ENCODE measurements around the gene ZG16. TPM values are rescaled to one million over a fixed set of nuclear protein-coding genes. Genes with fewer than 3 reads are reported as not detected.

The ZG16 gene
- total RNA-seq, 6 experiments from 2014 or later, result not detected

GRCh38 chr16:29802416-29802935, 24.4 kb downstream of the ZG16 start:
- peak overlapping the region; percentile 37 for H3K27ac Mint-ChIP-seq
- TF ChIP-seq, protein P1, sequence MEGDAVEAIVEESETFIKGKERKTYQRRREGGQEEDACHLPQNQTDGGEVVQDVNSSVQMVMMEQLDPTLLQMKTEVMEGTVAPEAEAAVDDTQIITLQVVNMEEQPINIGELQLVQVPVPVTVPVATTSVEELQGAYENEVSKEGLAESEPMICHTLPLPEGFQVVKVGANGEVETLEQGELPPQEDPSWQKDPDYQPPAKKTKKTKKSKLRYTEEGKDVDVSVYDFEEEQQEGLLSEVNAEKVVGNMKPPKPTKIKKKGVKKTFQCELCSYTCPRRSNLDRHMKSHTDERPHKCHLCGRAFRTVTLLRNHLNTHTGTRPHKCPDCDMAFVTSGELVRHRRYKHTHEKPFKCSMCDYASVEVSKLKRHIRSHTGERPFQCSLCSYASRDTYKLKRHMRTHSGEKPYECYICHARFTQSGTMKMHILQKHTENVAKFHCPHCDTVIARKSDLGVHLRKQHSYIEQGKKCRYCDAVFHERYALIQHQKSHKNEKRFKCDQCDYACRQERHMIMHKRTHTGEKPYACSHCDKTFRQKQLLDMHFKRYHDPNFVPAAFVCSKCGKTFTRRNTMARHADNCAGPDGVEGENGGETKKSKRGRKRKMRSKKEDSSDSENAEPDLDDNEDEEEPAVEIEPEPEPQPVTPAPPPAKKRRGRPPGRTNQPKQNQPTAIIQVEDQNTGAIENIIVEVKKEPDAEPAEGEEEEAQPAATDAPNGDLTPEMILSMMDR (IDR thresholded peaks at IDR 0.05), result no peak
- H3K9me3 Mint-ChIP-seq, result no peaks in the 10 kb centered on the region
- no peak overlapping the region for H3K4me3 Mint-ChIP-seq
- H3K4me1 Mint-ChIP-seq (ENCODE audit: low read depth), result peaks cover 26% of the 10 kb centered on the region
- peaks cover 5% of the 10 kb centered on the region; the same call in 1 of the 2 replicates for H3K36me3 Mint-ChIP-seq (ENCODE audit: low read depth)
- H3K27me3 Mint-ChIP-seq (ENCODE audit: insufficient read depth), result no peaks in the 10 kb centered on the region; the same call in 1 of the 2 replicates
- DNase-seq, result no peak

GRCh38 chr16:29804020-29804419, 26.0 kb downstream of the ZG16 start:
- Mint-ChIP-seq H3K27ac (peak overlapping the region; percentile 72), H3K4me1 (ENCODE audit: low read depth) (peaks cover 37% of the 10 kb centered on the region), H3K9me3 (no peaks in the 10 kb centered on the region), H3K27me3 (ENCODE audit: insufficient read depth) (peaks cover 6% of the 10 kb centered on the region), H3K36me3 (ENCODE audit: low read depth) (peaks cover 17% of the 10 kb centered on the region), H3K4me3 (peak overlapping the region; percentile 97)
- no peak for DNase-seq
- TF ChIP-seq, protein P1 (IDR thresholded peaks at IDR 0.05), result no peak

DNA sequence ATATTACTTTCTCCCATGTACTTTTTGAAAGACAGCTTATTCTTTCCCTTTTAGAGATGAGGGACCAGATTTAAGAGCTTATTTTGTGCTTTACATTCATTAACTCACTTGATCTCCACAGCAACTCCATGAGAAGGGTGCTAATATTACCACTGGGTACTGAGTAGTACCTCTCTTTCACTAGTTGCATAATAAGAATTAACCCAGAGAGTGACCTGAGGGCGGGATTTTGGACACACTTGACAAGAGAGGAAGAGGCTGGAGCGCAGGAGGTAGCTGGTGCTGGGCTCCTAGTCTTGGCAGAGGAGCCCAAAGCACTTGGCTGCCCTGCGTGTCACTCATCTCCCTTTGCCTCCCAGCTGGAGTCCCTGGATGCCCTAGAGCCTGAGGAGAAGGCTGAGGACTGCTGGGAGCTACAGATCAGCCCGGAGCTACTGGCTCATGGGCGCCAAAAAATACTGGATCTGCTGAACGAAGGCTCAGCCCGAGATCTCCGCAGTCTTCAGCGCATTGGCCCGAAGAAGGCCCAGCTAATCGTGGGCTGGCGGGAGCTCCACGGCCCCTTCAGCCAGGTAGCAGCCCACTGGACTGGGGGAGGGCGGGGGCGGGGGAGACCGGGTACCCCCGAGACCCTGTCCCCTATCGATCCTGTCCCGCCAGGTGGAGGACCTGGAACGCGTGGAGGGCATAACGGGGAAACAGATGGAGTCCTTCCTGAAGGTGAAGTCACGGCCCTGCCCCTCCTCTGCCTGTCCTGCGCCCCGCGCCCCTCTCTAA, 26.6 kb downstream of the ZG16 start:
- TF ChIP-seq, protein P1 (IDR thresholded peaks at IDR 0.05), result no peak
- peaks cover 40% of the 10 kb centered on the region for H3K4me1 Mint-ChIP-seq (ENCODE audit: low read depth)
- peaks cover 17% of the 10 kb centered on the region for H3K36me3 Mint-ChIP-seq (ENCODE audit: low read depth)
- no peak for DNase-seq
- peak overlapping the region; percentile 99 for H3K27ac Mint-ChIP-seq
- H3K9me3 Mint-ChIP-seq, result no peaks in the 10 kb centered on the region
- H3K27me3 Mint-ChIP-seq (ENCODE audit: insufficient read depth), result peaks cover 6% of the 10 kb centered on the region
- peak overlapping the region; percentile 97 for H3K4me3 Mint-ChIP-seq

DNA sequence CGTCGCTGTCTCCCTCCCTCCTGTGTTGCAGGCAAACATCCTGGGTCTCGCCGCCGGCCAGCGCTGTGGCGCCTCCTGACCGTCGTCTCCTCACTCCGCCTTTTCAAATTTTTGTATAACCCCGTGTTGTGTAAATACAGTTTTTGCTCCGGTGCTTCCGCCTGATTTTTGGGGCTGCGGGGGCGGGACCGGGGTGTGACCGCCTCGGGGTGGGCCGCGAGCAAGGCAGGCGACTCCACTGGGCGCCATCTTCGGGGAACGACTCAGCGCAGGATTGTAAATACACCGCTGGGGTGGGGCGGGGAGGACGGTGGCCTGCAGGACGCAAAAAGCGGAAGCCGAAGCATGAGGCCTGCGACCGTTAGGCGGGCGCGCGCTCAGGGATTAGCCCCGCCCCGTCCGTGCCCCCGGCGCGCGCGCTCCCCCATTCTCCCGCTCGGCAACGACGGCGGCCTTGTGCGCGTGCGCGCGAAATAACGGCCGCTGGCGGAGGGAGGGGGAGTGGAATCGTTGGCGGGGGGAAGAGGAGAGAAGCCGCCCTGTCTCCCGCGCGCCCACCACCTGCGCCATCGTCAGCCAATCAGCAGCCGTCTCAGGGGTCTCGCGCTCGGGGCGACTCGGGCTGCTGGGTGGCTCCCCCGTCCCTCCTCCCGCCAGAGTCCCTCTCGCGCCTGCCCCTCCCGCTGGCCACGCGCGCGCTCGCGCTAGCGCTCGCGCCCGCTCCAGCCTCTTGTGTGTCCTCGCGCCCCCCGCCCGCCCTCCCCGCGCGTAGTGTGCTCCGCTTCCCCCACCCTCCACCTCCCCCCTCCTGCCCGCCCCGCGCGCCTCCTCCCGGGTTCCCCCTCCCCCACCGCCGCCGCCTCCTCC, 27.4 kb downstream of the ZG16 start:
- H3K4me1 Mint-ChIP-seq (ENCODE audit: low read depth), result peaks cover 48% of the 10 kb centered on the region
- TF ChIP-seq, protein P1 (IDR thresholded peaks at IDR 0.05), result peak; percentile 20; the same call in 1 of the 2 replicates

GRCh38 chr16:29806099-29806579, 28.1 kb downstream of the ZG16 start, which contains the start of gene MAZ:
TSS of gene MAZ (plus strand) at chr16:29806529. CDS start at chr16:29806702, 173 bp downstream.
- peaks cover 6% of the 10 kb centered on the region for H3K27me3 Mint-ChIP-seq (ENCODE audit: insufficient read depth)
- TF ChIP-seq, protein P1 (IDR thresholded peaks at IDR 0.05), result no peak
- no peaks in the 10 kb centered on the region for H3K9me3 Mint-ChIP-seq
- peaks cover 17% of the 10 kb centered on the region for H3K36me3 Mint-ChIP-seq (ENCODE audit: low read depth)
- peak; percentile 85 for DNase-seq
- H3K4me1 Mint-ChIP-seq (ENCODE audit: low read depth), result peaks cover 55% of the 10 kb centered on the region
- peak within 1 kb of the TSS; percentile 99 for H3K27ac Mint-ChIP-seq
- peak within 1 kb of the TSS; percentile 97 for H3K4me3 Mint-ChIP-seq

More for the DNA sequence above, 27.4 kb downstream of the ZG16 start:
- Mint-ChIP-seq H3K9me3 (no peaks in the 10 kb centered on the region), H3K27me3 (ENCODE audit: insufficient read depth) (peaks cover 6% of the 10 kb centered on the region), H3K4me3 (peak overlapping the region; percentile 97), H3K27ac (peak overlapping the region; percentile 99), H3K36me3 (ENCODE audit: low read depth) (peaks cover 17% of the 10 kb centered on the region)
- peak; percentile 97 for DNase-seq

Measured in HFFc6 (cell line).